K562 (cell line): ENCODE measurements around the gene LACTB. TPM values are rescaled to one million over a fixed set of nuclear protein-coding genes. Genes with fewer than 3 reads are reported as not detected.

ENCODE experiments used
- CCNT2 ChIP-seq: IDR thresholded peaks from 2 replicates; pipeline ENCODE4 v1.6.1; 2011; ENCODE audit warnings: borderline replicate concordance, low read depth, mild to moderate bottlenecking, moderate library complexity, mixed read lengths, low read length; ENCODE audit not compliant: insufficient read length; ENCODE audit errors: extremely low read depth
- CSDE1 ChIP-seq, 2 experiments: fragments of 450-650 bp; IDR thresholded peaks; 2 replicates each; pipeline ENCODE4 v1.6.1; 2016; ENCODE audit warnings: mild to moderate bottlenecking in 1 of 2
- EP300 ChIP-seq: IDR thresholded peaks from 2 replicates; pipeline ENCODE4 v1.6.1; 2012; ENCODE audit warnings: low read length, improper control_type of control experiment
- FUS ChIP-seq: fragments of 200-400 bp; formaldehyde crosslinking; optimal IDR thresholded peaks from 2 replicates; pipeline ENCODE3; 2017; ENCODE audit warnings: low read depth, low read length
- HMG20B ChIP-seq: fragments of 250-450 bp; sonication (Bioruptor Pico); IDR thresholded peaks from 2 replicates; pipeline ENCODE4 v1.5.0; 2021; ENCODE audit warnings: mild to moderate bottlenecking
- KLF1 ChIP-seq: fragments of 450-650 bp; IDR thresholded peaks from 2 replicates; pipeline ENCODE4 v1.6.1; 2016; ENCODE audit warnings: missing genetic modification characterization, missing compliant biosample characterization
- PHB ChIP-seq: fragments of 250-450 bp; sonication (Bioruptor Pico); IDR thresholded peaks from 2 replicates; pipeline ENCODE4 v1.5.0; 2021
- RBM22 ChIP-seq: fragments of 200-400 bp; formaldehyde crosslinking; IDR thresholded peaks from 2 replicates; pipeline ENCODE4 v1.6.1; 2018; ENCODE audit warnings: low read length, low read depth; ENCODE audit not compliant: poor library complexity, severe bottlenecking
- RBM39 ChIP-seq: fragments of 200-400 bp; formaldehyde crosslinking; optimal IDR thresholded peaks from 2 replicates; pipeline ENCODE3; 2018; ENCODE audit warnings: low read depth, low read length
- SRF ChIP-seq, 2 experiments: fragments of 250-450, 450-650 bp in 1 of 2; sonication (Bioruptor Pico) in 1 of 2; sonication (generic) in 1 of 2; formaldehyde crosslinking; IDR thresholded peaks; 2 replicates each; pipeline versions ENCODE4 v1.5.0 to v1.5.1; 2020 to 2022; ENCODE audit warnings: mild to moderate bottlenecking in 1 of 2, missing genetic modification reagents in 1 of 2
- SRSF9 ChIP-seq: fragments of 200-400 bp; formaldehyde crosslinking; IDR thresholded peaks from 2 replicates; pipeline ENCODE4 v1.6.1; 2017; ENCODE audit warnings: low read depth, low read length, borderline replicate concordance
- TRIM24 ChIP-seq, 2 experiments: fragments of 450-650 bp; IDR thresholded peaks; 2 replicates each; pipeline ENCODE4 v1.6.1; 2016
- ZNF589 ChIP-seq: fragments of 200-800 bp; sonication (Bioruptor generic); IDR thresholded peaks from 2 replicates; pipeline ENCODE4 v1.6.1; 2016; ENCODE audit warnings: low read depth, missing genetic modification characterization, missing compliant biosample characterization
- ZNF766 ChIP-seq: fragments of 200-800 bp; sonication (Bioruptor generic); conservative IDR thresholded peaks from 2 replicates; pipeline ENCODE4 v1.6.1; 2016; ENCODE audit warnings: missing genetic modification characterization, missing compliant biosample characterization
- ZNF780A ChIP-seq: fragments of 250-450 bp; sonication (Bioruptor Pico); IDR thresholded peaks from 2 replicates; pipeline ENCODE4 v1.5.0; 2021; ENCODE audit warnings: mild to moderate bottlenecking
- ZSCAN29 ChIP-seq: fragments of 450-650 bp; IDR thresholded peaks from 2 replicates; pipeline ENCODE4 v1.6.1; 2017
- polyA plus RNA-seq, 8 experiments: library from polyadenylated mRNA; depleted of rRNA in 4 of 8; stranded (reverse) in 5 of 8; unstranded in 3 of 8; fragments of >200 nt; fragmentation: Nextera tagmentation in 2 of 8; fragmentation: Illumina TruSeq in 1 of 8; extraction: Ambion mirVana in 2 of 8; extraction: Trizol in 1 of 8; gene quantifications; 2 replicates each; pipeline versions ENCODE4 v1.2.1 to v1.2.3, GENCODE V29; 2011 to 2014; ENCODE audit warnings: inconsistent platforms in 1 of 8, missing spikeins in 1 of 8
- total RNA-seq, 7 experiments: library from RNA; depleted of rRNA in 6 of 7; stranded (reverse); fragments of >200 nt in 6 of 7; fragmentation: Illumina TruSeq in 2 of 7; extraction: Trizol in 2 of 7; gene quantifications; 2 replicates each; pipeline versions ENCODE4 v1.2.1 to v1.2.3, GENCODE V29; 2011 to 2021; ENCODE audit warnings: low replicate concordance in 1 of 7
- TF ChIP-seq, protein P1 (sequence below): sonication (generic); formaldehyde crosslinking; IDR thresholded peaks from 2 replicates; pipeline ENCODE4 v1.8.1; 2023; ENCODE audit warnings: mild to moderate bottlenecking, missing genetic modification reagents
- TF ChIP-seq, protein P2 (sequence below): IDR thresholded peaks from 2 replicates; pipeline ENCODE4 v1.6.1; 2016; ENCODE audit warnings: missing genetic modification characterization, missing compliant biosample characterization
- TF ChIP-seq, protein P3 (sequence below): sonication (generic); formaldehyde crosslinking; IDR thresholded peaks from 2 replicates; pipeline ENCODE4 v1.8.1; 2023; ENCODE audit warnings: mild to moderate bottlenecking, missing genetic modification reagents
- TF ChIP-seq, protein P4 (sequence below): fragments of 450-650 bp; IDR thresholded peaks from 2 replicates; pipeline ENCODE4 v1.6.1; 2016; ENCODE audit warnings: mild to moderate bottlenecking

The LACTB gene
- total and polyA plus RNA-seq, 9 of the 15 experiments (the other 6 are each of a cell fraction or from before 2014, with no cell fraction given) = 3.1 to 15.5 (median 9.8) TPM

DNA sequence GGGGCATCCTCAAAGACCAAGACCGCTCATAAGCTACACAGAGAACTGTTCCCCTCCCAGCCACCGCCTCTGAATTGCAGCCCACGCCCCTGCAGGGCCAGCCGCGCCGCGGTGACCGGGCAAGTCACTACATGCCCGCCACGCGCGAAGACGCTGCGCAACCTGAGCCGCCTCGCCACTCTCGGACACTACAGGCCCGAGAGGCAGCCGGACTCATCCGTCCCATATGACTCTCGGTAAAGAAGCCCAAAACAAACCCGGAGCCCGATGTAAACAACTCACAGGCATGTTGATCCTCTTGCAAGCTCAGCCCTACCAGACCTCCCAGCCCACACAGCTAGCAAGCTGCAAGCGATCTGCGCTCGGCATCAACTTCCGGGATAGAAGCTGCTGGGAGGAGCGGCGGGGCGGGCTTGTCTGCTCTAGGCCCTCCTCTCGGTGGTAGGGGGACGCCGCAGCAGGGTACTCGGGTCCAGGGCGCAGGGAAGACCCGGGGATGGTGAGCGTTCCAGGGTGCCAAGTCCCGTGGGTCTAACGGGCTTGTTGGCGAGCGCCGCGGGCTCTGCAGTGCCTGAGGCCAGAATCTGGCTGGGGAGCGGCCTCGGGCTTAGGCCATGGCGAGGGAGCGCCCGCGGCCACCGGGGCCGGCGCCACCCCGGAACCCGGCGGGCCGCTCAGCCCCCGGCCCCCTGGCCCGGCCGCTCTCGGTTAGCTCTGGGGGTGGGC, 35.6 kb downstream of the LACTB start, which contains the start of gene RPS27L (continued):
- TF ChIP-seq, protein P1, sequence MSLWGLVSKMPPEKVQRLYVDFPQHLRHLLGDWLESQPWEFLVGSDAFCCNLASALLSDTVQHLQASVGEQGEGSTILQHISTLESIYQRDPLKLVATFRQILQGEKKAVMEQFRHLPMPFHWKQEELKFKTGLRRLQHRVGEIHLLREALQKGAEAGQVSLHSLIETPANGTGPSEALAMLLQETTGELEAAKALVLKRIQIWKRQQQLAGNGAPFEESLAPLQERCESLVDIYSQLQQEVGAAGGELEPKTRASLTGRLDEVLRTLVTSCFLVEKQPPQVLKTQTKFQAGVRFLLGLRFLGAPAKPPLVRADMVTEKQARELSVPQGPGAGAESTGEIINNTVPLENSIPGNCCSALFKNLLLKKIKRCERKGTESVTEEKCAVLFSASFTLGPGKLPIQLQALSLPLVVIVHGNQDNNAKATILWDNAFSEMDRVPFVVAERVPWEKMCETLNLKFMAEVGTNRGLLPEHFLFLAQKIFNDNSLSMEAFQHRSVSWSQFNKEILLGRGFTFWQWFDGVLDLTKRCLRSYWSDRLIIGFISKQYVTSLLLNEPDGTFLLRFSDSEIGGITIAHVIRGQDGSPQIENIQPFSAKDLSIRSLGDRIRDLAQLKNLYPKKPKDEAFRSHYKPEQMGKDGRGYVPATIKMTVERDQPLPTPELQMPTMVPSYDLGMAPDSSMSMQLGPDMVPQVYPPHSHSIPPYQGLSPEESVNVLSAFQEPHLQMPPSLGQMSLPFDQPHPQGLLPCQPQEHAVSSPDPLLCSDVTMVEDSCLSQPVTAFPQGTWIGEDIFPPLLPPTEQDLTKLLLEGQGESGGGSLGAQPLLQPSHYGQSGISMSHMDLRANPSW (CRISPR knock-in tag) = no peak
- TF ChIP-seq PHB (no peak), SRF (CRISPR knock-in tag; IDR thresholded peaks at IDR 0.05) (no peak), CCNT2 (peak; percentile 64), KLF1 (tag) (0 out of 2 replicates have a peak, but pooled peaks have one; percentile 13), RBM22 (no peak), RBM39 (no peak), TRIM24 (IDR thresholded peaks at IDR 0.05) (no peak), HMG20B (CRISPR knock-in tag) (no peak), ZNF589 (CRISPR knock-in tag) (no peak; the same call in 1 of the 2 replicates), SRSF9 (no peak), ZNF766 (CRISPR knock-in tag) (no peak), ZNF780A (CRISPR knock-in tag) (no peak), ZSCAN29 (peak; percentile 9; the same call in 1 of the 2 replicates), FUS (no peak), EP300 (peak; percentile 8; the same call in 1 of the 2 replicates), CSDE1 (IDR thresholded peaks at IDR 0.05) (no peak)
- TF ChIP-seq, protein P2, sequence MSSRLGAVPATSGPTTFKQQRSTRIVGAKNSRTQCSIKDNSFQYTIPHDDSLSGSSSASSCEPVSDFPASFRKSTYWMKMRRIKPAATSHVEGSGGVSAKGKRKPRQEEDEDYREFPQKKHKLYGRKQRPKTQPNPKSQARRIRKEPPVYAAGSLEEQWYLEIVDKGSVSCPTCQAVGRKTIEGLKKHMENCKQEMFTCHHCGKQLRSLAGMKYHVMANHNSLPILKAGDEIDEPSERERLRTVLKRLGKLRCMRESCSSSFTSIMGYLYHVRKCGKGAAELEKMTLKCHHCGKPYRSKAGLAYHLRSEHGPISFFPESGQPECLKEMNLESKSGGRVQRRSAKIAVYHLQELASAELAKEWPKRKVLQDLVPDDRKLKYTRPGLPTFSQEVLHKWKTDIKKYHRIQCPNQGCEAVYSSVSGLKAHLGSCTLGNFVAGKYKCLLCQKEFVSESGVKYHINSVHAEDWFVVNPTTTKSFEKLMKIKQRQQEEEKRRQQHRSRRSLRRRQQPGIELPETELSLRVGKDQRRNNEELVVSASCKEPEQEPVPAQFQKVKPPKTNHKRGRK = no peak
- TF ChIP-seq, protein P3, sequence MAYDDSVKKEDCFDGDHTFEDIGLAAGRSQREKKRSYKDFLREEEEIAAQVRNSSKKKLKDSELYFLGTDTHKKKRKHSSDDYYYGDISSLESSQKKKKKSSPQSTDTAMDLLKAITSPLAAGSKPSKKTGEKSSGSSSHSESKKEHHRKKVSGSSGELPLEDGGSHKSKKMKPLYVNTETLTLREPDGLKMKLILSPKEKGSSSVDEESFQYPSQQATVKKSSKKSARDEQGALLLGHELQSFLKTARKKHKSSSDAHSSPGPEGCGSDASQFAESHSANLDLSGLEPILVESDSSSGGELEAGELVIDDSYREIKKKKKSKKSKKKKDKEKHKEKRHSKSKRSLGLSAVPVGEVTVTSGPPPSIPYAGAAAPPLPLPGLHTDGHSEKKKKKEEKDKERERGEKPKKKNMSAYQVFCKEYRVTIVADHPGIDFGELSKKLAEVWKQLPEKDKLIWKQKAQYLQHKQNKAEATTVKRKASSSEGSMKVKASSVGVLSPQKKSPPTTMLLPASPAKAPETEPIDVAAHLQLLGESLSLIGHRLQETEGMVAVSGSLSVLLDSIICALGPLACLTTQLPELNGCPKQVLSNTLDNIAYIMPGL (CRISPR knock-in tag) = 0 out of 2 replicates have a peak, but pooled peaks have one; percentile 22
- TF ChIP-seq, protein P4, sequence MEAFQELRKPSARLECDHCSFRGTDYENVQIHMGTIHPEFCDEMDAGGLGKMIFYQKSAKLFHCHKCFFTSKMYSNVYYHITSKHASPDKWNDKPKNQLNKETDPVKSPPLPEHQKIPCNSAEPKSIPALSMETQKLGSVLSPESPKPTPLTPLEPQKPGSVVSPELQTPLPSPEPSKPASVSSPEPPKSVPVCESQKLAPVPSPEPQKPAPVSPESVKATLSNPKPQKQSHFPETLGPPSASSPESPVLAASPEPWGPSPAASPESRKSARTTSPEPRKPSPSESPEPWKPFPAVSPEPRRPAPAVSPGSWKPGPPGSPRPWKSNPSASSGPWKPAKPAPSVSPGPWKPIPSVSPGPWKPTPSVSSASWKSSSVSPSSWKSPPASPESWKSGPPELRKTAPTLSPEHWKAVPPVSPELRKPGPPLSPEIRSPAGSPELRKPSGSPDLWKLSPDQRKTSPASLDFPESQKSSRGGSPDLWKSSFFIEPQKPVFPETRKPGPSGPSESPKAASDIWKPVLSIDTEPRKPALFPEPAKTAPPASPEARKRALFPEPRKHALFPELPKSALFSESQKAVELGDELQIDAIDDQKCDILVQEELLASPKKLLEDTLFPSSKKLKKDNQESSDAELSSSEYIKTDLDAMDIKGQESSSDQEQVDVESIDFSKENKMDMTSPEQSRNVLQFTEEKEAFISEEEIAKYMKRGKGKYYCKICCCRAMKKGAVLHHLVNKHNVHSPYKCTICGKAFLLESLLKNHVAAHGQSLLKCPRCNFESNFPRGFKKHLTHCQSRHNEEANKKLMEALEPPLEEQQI = no peak
